K562 (cell line): Measurements from ENCODE around the gene TAF11. TPM values are rescaled to one million over a fixed set of nuclear protein-coding genes. Genes with fewer than 3 reads are reported as not detected.
A peak's percentile ranks its signal among the peaks of the same experiment; 100 is the strongest.

Experiments
- ATAC-seq: fragments of 200-7000 bp; cut with Tn5 transposase; 3 replicates; pipeline ENCODE4 v1.9.1; 2020; ENCODE audit warnings: moderate library complexity
- BruUV-seq: library from RNA; stranded (reverse); fragments of 400-500 nt; replicated peaks from 2 replicates; lab custom pipeline; 2021; lab: Mats Ljungman, UMichigan
- CTCF ChIA-PET: fragments of 300-600 bp; formaldehyde crosslinking; extraction: SDS; loops from one replicate; lab custom pipeline; 2021; ENCODE audit warnings: low intra/inter-chr PET ratio; lab: Yijun Ruan, JAX
- POLR2A ChIA-PET: fragments of 300-600, 350-650 bp; sonication (Branson Sonifier 250); formaldehyde crosslinking; extraction: SDS; loops from one replicate; lab custom pipeline; 2021; ENCODE audit warnings: antibody characterized with exemption, inconsistent platforms; lab: Yijun Ruan, JAX
- DNase-seq, 4 experiments: peaks; one replicate each; pipeline versions ENCODE4 v3.0.0 to v3.0.0-alpha.2; 2011 to 2018; ENCODE audit warnings: low spot score in 3 of 4, mixed read lengths in 3 of 4; ENCODE audit errors: extremely low read depth in 1 of 4
- FAIRE-seq: peaks from 2 replicates; lab custom pipeline; 2011; peaks lifted over from hg19 to GRCh38; lab: Jason Lieb, UNC
- H2AFZ ChIP-seq: 2 replicates; pipeline ENCODE4 v1.6.0; 2011; ENCODE audit warnings: low read depth, low read length, control low read depth, inconsistent platforms
- H3K27ac ChIP-seq: fragments of 200-600 bp; 3 replicates; pipeline ENCODE4 v1.8.0; 2011; ENCODE audit warnings: low read depth, mild to moderate bottlenecking, control low read depth, inconsistent platforms, low read length, moderate library complexity, mixed read lengths; ENCODE audit errors: extremely low read depth
- H3K27me3 ChIP-seq, 2 experiments: fragments of 300-600 bp in 1 of 2; 2 replicates in 1 of 2; 3 replicates in 1 of 2; pipeline versions ENCODE4 v1.6.0 to v1.8.0; 2011; ENCODE audit warnings: inconsistent platforms in 2 of 2, low read length in 2 of 2, mild to moderate bottlenecking in 1 of 2, mixed read lengths in 1 of 2, moderate library complexity in 1 of 2; ENCODE audit not compliant: control insufficient read depth in 2 of 2, insufficient read depth in 2 of 2
- H3K36me3 ChIP-seq: fragments of 300-600 bp; 3 replicates; pipeline ENCODE4 v1.8.0; 2011; ENCODE audit warnings: mild to moderate bottlenecking, low read length, inconsistent platforms; ENCODE audit not compliant: control insufficient read depth, insufficient read depth
- H3K4me1 ChIP-seq, 2 experiments: fragments of 200-600 bp in 1 of 2; replicated peaks in 1 of 2; 2 replicates in 1 of 2; 3 replicates in 1 of 2; pipeline versions ENCODE4 v1.5.1 to v1.8.0; 2011; ENCODE audit warnings: inconsistent platforms in 2 of 2, low read length in 2 of 2, mild to moderate bottlenecking in 1 of 2, mixed read lengths in 1 of 2, moderate library complexity in 1 of 2; ENCODE audit not compliant: control insufficient read depth in 2 of 2, insufficient read depth in 2 of 2
- H3K4me2 ChIP-seq: 2 replicates; pipeline ENCODE4 v1.6.1; 2011; ENCODE audit warnings: low read length, control low read depth, inconsistent platforms, mixed read lengths; ENCODE audit not compliant: insufficient read depth
- H3K4me3 ChIP-seq: fragments of 200-600 bp; sonication (generic), shearing (Covaris generic); 2 replicates; pipeline ENCODE4 v1.5.1; 2016; ENCODE audit warnings: control low read depth, inconsistent platforms
- H3K79me2 ChIP-seq: fragments of 200-600 bp; 3 replicates; pipeline ENCODE4 v1.8.0; 2011; ENCODE audit warnings: low read length, inconsistent platforms; ENCODE audit not compliant: control insufficient read depth, insufficient read depth
- H3K9ac ChIP-seq, 2 experiments: 2 replicates each; pipeline versions ENCODE4 v1.6.0 to v1.6.1; 2011; ENCODE audit warnings: low read depth in 2 of 2, low read length in 2 of 2, control low read depth in 1 of 2, inconsistent platforms in 1 of 2, mild to moderate bottlenecking in 1 of 2, mixed read lengths in 1 of 2; ENCODE audit not compliant: insufficient read depth in 1 of 2
- H3K9me1 ChIP-seq: one replicate; pipeline ENCODE4 v1.6.0; 2011; ENCODE audit warnings: inconsistent platforms, mild to moderate bottlenecking, low read length, moderate library complexity; ENCODE audit not compliant: control insufficient read depth, insufficient read depth
- H3K9me3 ChIP-seq: replicated peaks from 2 replicates; pipeline ENCODE4 v1.5.1; 2011; ENCODE audit warnings: low read depth, low read length, inconsistent platforms; ENCODE audit not compliant: control insufficient read depth, insufficient read depth
- H4K20me1 ChIP-seq: replicated peaks from 2 replicates; pipeline ENCODE4 v1.6.1; 2011; ENCODE audit warnings: low read length, inconsistent platforms, mixed read lengths; ENCODE audit not compliant: control insufficient read depth, insufficient read depth
- ARID2 ChIP-seq: fragments of 450-650 bp; IDR thresholded peaks from 2 replicates; pipeline ENCODE4 v1.6.1; 2017; ENCODE audit warnings: antibody characterized with exemption, mild to moderate bottlenecking
- E2F5 ChIP-seq: sonication (generic); formaldehyde crosslinking; IDR thresholded peaks from 2 replicates; pipeline ENCODE4 v1.8.0; 2022; ENCODE audit warnings: mild to moderate bottlenecking, missing genetic modification reagents
- HOXB6 ChIP-seq: fragments of 250-450 bp; sonication (Bioruptor Pico); IDR thresholded peaks from 2 replicates; pipeline ENCODE4 v1.5.1; 2022; ENCODE audit warnings: mild to moderate bottlenecking, borderline replicate concordance
- KDM1A ChIP-seq, 2 experiments: fragments of 450-650 bp; IDR thresholded peaks; 2 replicates each; pipeline ENCODE4 v1.6.1; 2016; ENCODE audit warnings: mild to moderate bottlenecking in 2 of 2
- NFATC3 ChIP-seq: fragments of 450-650 bp; IDR thresholded peaks from 2 replicates; pipeline ENCODE4 v1.6.1; 2017; ENCODE audit warnings: mild to moderate bottlenecking
- NKRF ChIP-seq: fragments of 450-650 bp; IDR thresholded peaks from 2 replicates; pipeline ENCODE4 v1.6.1; 2016; ENCODE audit warnings: borderline replicate concordance
- ZEB2 ChIP-seq: fragments of 450-650 bp; IDR thresholded peaks from 2 replicates; pipeline ENCODE4 v1.6.1; 2016
- WGBS: fragments of 100-300 bp; shearing (Covaris generic); methylation state at CpG from one replicate; pipeline ENCODE4 v1.1.6; 2016; ENCODE audit warnings: low coverage, mixed read lengths; ENCODE audit not compliant: insufficient coverage; ENCODE audit errors: missing lambda C conversion rate; 5-methylcytosine and 5-hydroxymethylcytosine counted together
- in situ Hi-C: fragments of 300-500 bp; cut with MboI; formaldehyde crosslinking; loops from 4 replicates; pipeline ENCODE4 v1.15.0; 2018; ENCODE audit warnings: inconsistent platforms, mixed read lengths
- intact Hi-C: fragments of 100-400 bp; cut with micrococcal nuclease; formaldehyde crosslinking; loops from 2 replicates; pipeline ENCODE4 v1.14.2; 2022
- polyA plus RNA-seq, 8 experiments: library from polyadenylated mRNA; depleted of rRNA in 4 of 8; stranded (reverse) in 5 of 8; unstranded in 3 of 8; fragments of >200 nt; fragmentation: Nextera tagmentation in 2 of 8; fragmentation: Illumina TruSeq in 1 of 8; extraction: Ambion mirVana in 2 of 8; extraction: Trizol in 1 of 8; gene quantifications; 2 replicates each; pipeline versions ENCODE4 v1.2.1 to v1.2.3, GENCODE V29; 2011 to 2014; ENCODE audit warnings: inconsistent platforms in 1 of 8, missing spikeins in 1 of 8
- total RNA-seq, 7 experiments: library from RNA; depleted of rRNA in 6 of 7; stranded (reverse); fragments of >200 nt in 6 of 7; fragmentation: Illumina TruSeq in 2 of 7; extraction: Trizol in 2 of 7; gene quantifications; 2 replicates each; pipeline versions ENCODE4 v1.2.1 to v1.2.3, GENCODE V29; 2011 to 2021; ENCODE audit warnings: low replicate concordance in 1 of 7

Gene TAF11
- total and polyA plus RNA-seq, 9 of the 15 experiments (the other 6 are each of a cell fraction or from before 2014, with no cell fraction given), result 40.9 to 91.9 (median 71.9) TPM

GRCh38 chr6:34914358-34914757 is 26.5 kb upstream of the TAF11 start (continued):
- TF ChIP-seq NFATC3 (no peak), E2F5 (CRISPR knock-in tag) (no peak), HOXB6 (CRISPR knock-in tag) (no peak), ARID2 (no peak)

- H3K36me3 ChIP-seq, result no peaks in the 10 kb centered on the region
- no peaks in the 10 kb centered on the region for H3K27me3 ChIP-seq
- TF ChIP-seq KDM1A (IDR thresholded peaks at IDR 0.05), result 0 out of 4 replicates have a peak, but pooled peaks of 1 of the 2 experiments have one; percentile 9
- no peak for TF ChIP-seq NKRF
- TF ChIP-seq ZEB2, result no peak
- no peak overlapping the region for H3K27ac ChIP-seq
- peaks cover 3% of the 10 kb centered on the region; the same call in 1 of the 3 replicates for H3K79me2 ChIP-seq
- intact Hi-C loops (no loop called here), in situ Hi-C loops (no loop called here)
- no peaks in the 10 kb centered on the region for H3K9me1 ChIP-seq
- 26% methylated on average over 3 of the region's 3 CpGs for WGBS
- DNase-seq (no peak), ATAC-seq (no peak), FAIRE-seq (no peak)
- H2AFZ ChIP-seq, result no peak overlapping the region
- no peak overlapping the region for H3K4me3 ChIP-seq
- peaks cover 0 to 3% of the 10 kb centered on the region in 2 experiments; a peak in 3 of 5 replicates for H3K4me1 ChIP-seq
- H3K9me3 ChIP-seq, result no peaks in the 10 kb centered on the region
- no peaks in the 10 kb centered on the region; the same call in 1 of the 2 replicates for H4K20me1 ChIP-seq
- POLR2A ChIA-PET, result interaction anchor here (0.6 to 1.5 kb wide), 4 partner anchors 8 to 15 kb away, joined by 3 to 6 read pairs (median 4); no protein-coding TSS in a partner anchor
- no peak overlapping the region for H3K9ac ChIP-seq
- CTCF ChIA-PET, result interaction anchor here (0.6 kb wide), 1 partner anchor 243 kb away, joined by 4 read pairs; no protein-coding TSS in a partner anchor
- no TSS peak for BruUV-seq
- no peak overlapping the region for H3K4me2 ChIP-seq
Observed at GRCh38 chr6:34912715-34913464, 25.0 kb upstream of the TAF11 start.
